HG02798 (cell line): Measurements from ENCODE around the gene CEP72.
"Not testable (repeated sequence)": the region's sequence is repeated elsewhere in the genome, so short reads cannot be mapped to it uniquely, and the experiment has no call there.

Experiments
- ATAC-seq: cut with Tn5 transposase; IDR thresholded peaks from one replicate; pipeline ENCODE4 v1.9.1; 2021; ENCODE audit warnings: mild to moderate bottlenecking; ENCODE audit not compliant: unreplicated experiment, poor library complexity

The CEP72 gene

DNA sequence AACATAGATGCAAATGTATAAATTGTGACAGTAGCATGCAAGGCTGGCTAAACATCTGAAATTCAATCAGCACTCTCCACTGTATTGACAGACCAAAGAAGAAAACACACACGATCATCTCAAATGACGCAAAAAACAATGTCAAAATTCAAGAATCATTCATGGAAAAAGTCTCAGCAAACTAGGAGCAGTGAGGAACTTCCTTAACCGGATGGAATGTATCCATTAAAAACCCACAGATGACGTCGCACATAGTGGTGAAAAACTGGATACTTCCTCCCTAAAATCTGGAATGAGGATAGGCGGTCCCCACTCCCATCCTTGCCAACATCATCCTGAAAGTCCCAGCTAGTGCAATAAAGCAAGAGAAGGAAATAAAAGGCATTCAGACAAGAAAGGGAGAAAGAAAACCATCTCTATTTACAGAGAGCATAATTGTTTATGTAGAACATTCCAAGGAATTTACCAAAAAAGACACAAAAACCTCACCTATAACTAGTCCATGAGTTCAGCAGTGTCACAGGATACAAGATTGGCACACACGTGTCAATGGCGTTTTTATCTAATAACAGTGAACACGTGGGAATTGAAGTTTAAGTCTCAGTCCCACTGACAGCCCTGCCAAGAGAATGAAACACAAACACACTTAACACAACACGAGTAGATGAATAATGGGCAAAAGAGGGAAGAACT lies 14.1 kb upstream of the CEP72 start:
- no peak for ATAC-seq

GRCh38 chr5:598564-598890 lies 13.6 kb upstream of the CEP72 start:
- no peak for ATAC-seq

DNA sequence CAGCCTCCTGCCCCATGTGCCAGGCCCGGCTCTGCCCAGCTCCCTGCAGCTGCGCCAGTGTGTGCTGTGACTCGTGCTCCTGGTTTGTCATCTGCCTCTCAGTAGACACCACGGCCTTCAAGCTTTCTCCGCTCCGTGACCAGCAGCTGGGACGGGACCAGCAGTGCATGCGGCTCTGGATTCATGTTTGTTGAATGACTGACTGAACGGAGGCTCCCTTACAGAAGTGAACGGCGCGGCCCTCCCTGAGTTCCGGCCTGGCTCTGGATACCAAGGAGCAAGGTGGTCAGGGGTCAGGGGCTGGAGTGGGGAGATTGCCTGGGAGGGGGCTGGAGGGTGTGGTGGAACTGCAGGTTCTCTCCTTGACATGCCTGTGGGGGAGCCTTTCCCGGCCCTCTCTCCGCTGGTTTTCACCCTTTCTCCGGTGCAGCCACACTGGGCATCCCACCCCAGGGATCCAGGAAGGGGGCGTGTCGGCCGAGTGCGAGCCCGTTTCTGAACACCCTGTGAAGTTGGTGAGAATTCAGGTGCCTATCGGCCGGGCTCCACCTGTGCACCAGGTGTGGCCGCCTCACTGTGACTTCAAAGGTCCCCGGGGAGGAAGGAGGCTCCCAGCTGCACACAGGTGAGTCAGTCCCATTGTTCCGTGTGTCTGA lies 11.1 kb upstream of the CEP72 start:
- ATAC-seq, result no peak

DNA sequence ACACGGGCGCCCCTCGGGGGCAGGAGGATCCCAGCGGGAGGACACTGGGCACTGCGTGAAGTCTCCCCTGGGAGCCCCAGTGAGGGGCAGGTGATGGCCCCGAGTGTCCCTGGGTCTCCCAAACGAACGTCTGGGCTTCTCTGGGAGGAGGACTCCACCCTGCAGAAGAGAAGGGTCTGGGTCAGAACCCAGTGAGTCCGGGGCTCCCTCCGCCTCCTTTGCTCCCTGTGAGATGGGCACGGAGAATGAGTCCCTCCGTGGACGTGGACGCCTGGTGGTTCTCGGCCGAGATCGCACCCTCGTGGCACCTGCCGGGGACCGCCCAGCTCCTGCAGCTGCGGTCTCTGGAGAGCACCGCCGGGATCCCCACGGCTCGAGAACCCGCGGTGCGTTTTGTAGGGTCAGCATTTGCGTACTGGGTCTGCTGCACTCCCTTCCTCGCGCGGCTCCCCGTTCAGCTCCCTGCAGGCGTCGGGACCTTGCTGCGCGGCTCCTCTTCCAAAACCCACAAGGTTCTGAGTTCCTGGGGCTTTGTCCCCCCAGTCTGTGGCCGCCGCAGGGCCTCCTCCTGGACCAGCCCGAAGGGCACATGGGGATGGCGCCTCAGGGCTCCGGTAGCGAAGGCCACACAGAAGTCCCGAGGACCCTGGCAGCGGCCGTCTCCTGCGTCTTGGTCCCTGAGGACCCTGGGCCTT lies 10.2 kb upstream of the CEP72 start:
- no peak for ATAC-seq

GRCh38 chr5:602466-603035 lies 9.6 kb upstream of the CEP72 start:
- no peak for ATAC-seq

DNA sequence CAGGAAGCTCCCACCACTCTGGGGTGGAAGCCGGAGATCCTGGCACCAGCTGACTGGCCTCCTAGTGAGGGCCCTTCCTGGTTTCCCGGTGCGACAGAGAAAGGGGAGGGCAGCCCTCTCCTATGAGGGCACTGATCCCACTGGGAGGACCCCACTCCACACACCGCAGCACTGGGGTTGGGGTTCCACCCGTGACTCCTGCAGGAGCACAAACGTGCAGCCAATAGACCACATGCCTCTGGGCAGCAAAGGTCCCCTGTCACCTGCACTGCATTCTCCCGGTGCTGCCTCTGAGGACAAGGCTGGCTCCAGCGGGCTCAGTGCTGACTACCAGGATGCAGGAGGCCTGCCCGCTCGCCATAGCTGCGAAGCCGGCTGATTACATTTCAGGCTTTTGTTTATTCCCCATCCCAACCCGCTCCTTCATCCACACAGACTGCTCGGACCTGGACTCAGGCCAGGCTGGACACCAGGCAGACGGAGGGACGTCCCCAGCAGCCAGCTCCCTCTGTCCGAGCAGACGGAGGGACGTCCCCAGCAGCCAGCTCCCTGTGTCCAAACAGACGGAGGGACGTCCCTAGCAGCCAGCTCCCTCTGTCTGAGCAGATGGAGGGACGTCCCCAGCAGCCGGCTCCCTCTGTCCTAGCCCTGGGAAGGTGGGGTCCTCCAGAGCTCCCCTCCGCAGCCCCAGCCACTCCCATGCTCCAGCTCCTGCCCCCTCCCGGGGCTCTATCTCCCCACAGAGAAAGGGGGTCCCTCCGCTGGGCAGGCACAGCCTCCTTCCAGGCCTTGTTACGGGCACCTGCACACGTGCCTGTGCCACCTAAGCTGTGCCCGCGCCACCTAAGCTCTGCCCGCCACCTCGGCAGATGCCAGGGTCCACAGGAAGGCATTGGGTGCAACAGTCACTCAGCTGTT lies 8.8 kb upstream of the CEP72 start:
- ATAC-seq, result no peak

GRCh38 chr5:604391-604831 lies 7.7 kb upstream of the CEP72 start:
- ATAC-seq, result no peak

- not testable (repeated sequence) for ATAC-seq
Observed at GRCh38 chr5:605090-605489, 7.0 kb upstream of the CEP72 start.

- ATAC-seq, result no peak
Observed at GRCh38 chr5:606061-606460, 6.1 kb upstream of the CEP72 start.

DNA sequence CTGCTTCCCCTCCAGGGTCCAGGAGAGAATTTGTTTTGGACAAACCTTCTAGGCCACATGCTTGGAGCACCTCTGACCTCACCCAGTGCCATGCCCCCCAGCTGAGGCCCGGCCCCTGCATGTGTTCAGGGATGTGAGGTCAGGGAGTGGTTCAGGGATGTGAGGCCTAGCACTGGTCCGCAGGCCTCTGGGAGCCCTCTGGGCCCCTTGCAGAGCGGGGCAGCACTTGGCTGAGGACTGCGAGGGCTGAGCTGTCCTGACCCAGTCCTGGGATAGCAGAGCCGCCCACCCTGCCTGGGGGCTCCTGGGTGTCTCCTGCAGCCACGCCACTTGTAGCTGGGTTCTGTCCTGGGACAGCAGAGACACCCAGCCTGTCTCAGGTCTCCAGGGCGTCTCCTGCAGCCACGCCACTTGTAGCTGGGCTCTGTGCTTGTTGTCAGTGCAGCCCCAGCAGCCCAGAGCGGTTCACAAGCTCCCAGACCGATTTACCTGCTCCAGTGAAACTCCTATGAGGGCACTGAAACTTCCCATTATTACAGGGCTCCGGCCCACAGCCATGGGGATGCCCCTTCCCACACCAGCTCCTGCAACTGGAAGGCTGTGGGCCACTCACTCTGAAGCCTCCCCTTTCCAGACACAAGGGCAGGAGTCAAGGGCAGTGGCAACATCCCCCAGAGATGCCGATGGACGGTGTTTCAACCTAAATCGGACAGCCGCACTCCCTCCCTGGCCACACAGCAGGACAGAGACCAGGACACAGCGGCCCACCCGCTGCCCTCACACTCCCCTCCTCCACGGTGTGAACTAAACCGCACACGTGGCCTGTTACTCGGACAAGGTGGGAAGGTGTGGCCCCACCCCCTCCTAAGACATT lies 5.4 kb upstream of the CEP72 start:
- no peak for ATAC-seq

- ATAC-seq, result peak; percentile 36
Observed at GRCh38 chr5:607541-608428, 4.4 kb upstream of the CEP72 start.

- no peak for ATAC-seq
Observed at GRCh38 chr5:608429-609370, 3.4 kb upstream of the CEP72 start.

- no peak for ATAC-seq
Observed at GRCh38 chr5:609506-609905, 2.6 kb upstream of the CEP72 start.

DNA sequence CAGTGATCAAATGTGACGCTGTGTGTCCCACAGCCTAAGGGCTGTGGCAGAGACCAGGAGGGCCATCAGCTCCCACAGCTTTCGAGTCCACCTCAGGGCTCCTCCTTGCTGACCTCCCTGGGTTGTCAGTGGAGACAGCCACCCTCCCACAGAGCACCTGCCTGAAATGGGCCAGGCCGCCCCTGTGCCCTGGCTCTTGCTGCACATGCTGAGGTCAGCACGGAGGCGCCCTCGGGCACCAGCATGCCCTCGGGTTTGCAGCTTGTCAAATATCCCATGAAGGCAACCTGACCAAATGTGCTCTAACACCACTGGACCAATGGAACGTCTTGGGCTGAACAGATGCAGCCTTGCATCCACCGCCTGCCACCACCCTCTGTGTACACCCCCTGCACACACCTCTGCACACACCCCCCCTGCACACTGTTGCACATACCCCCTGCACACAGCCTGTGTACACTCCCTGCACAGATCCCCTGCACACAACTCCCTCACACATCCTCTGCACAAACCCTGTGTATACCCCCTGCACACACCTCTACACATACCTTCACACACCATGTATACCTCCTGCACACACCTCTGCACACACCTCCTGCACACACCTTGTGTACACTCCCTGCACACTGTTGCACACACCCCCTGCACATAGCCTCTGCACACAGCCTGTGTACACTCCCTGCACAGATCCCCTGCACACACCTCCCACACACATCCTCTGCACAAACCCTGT lies 2.0 kb upstream of the CEP72 start:
- no peak for ATAC-seq

GRCh38 chr5:610744-611730 lies 1.1 kb upstream of the CEP72 start:
- no peak for ATAC-seq
